K562 (cell line): ENCODE measurements around the gene CELA1. TPM values are rescaled to one million over a fixed set of nuclear protein-coding genes. Genes with fewer than 3 reads are reported as not detected.

Experiments
- ATF2 ChIP-seq: sonication (generic); formaldehyde crosslinking; IDR thresholded peaks from 2 replicates; pipeline ENCODE4 v1.8.1; 2022; ENCODE audit warnings: missing genetic modification reagents
- FOXM1 ChIP-seq, 2 experiments: fragments of 450-650 bp in 1 of 2; sonication (generic) in 1 of 2; formaldehyde crosslinking in 1 of 2; IDR thresholded peaks; 2 replicates each; pipeline versions ENCODE4 v1.6.1 to v1.9.0; 2017 to 2022; ENCODE audit warnings: low read depth in 2 of 2, mild to moderate bottlenecking in 2 of 2, missing genetic modification reagents in 1 of 2, moderate library complexity in 1 of 2
- GATA2 ChIP-seq: sonication (generic); formaldehyde crosslinking; IDR thresholded peaks from 2 replicates; pipeline ENCODE4 v1.4.0; 2020; ENCODE audit warnings: mild to moderate bottlenecking, missing genetic modification reagents
- GTF3C2 ChIP-seq: IDR thresholded peaks from 3 replicates; pipeline ENCODE4 v1.6.1; 2011; ENCODE audit warnings: borderline replicate concordance, mild to moderate bottlenecking, moderate library complexity; ENCODE audit not compliant: insufficient read length; ENCODE audit errors: extremely low read depth
- HDAC1 ChIP-seq, 2 experiments: fragments of 450-650 bp; IDR thresholded peaks; 2 replicates each; pipeline ENCODE4 v1.6.1; 2016 to 2017; ENCODE audit warnings: inconsistent platforms in 1 of 2, mild to moderate bottlenecking in 1 of 2, moderate library complexity in 1 of 2
- JUN ChIP-seq, 2 experiments: sonication (generic) in 1 of 2; formaldehyde crosslinking in 1 of 2; IDR thresholded peaks; 2 replicates each; pipeline versions ENCODE4 v1.6.1 to v1.8.0; 2012 to 2022; ENCODE audit warnings: borderline replicate concordance in 2 of 2, mild to moderate bottlenecking in 2 of 2, improper control_type of control experiment in 1 of 2, low read depth in 1 of 2, low read length in 1 of 2, missing genetic modification reagents in 1 of 2
- KDM1A ChIP-seq, 2 experiments: fragments of 450-650 bp; IDR thresholded peaks; 2 replicates each; pipeline ENCODE4 v1.6.1; 2016; ENCODE audit warnings: mild to moderate bottlenecking in 2 of 2
- MAFG ChIP-seq: fragments of 450-650 bp; conservative IDR thresholded peaks from 2 replicates; pipeline ENCODE4 v1.6.1; 2016; ENCODE audit warnings: missing genetic modification characterization, missing compliant biosample characterization
- MCM3 ChIP-seq: fragments of 450-650 bp; IDR thresholded peaks from 2 replicates; pipeline ENCODE4 v1.6.1; 2016
- MYBL2 ChIP-seq, 2 experiments: fragments of 450-650 bp in 1 of 2; sonication (generic) in 1 of 2; formaldehyde crosslinking in 1 of 2; IDR thresholded peaks; 2 replicates each; pipeline versions ENCODE4 v1.6.1 to v1.8.1; 2017 to 2022; ENCODE audit warnings: borderline replicate concordance in 1 of 2, inconsistent platforms in 1 of 2, low read depth in 1 of 2, mild to moderate bottlenecking in 1 of 2, missing genetic modification reagents in 1 of 2, moderate library complexity in 1 of 2
- MYNN ChIP-seq, 2 experiments: sonication (generic); formaldehyde crosslinking in 1 of 2; IDR thresholded peaks; 2 replicates each; pipeline versions ENCODE4 v1.5.0 to v1.6.1; 2016 to 2020; ENCODE audit warnings: antibody characterized with exemption in 1 of 2, missing genetic modification reagents in 1 of 2
- NFRKB ChIP-seq: fragments of 450-650 bp; IDR thresholded peaks from 2 replicates; pipeline ENCODE4 v1.6.1; 2016; ENCODE audit warnings: low read depth
- PKNOX1 ChIP-seq: fragments of 450-650 bp; IDR thresholded peaks from 2 replicates; pipeline ENCODE4 v1.6.1; 2016
- PTBP1 ChIP-seq: fragments of 200-400 bp; formaldehyde crosslinking; IDR thresholded peaks from 2 replicates; pipeline ENCODE4 v1.6.1; 2017; ENCODE audit warnings: low read depth, low read length
- SIX5 ChIP-seq, 2 experiments: IDR thresholded peaks; 2 replicates each; pipeline ENCODE4 v1.6.1; 2011; ENCODE audit warnings: low read length in 2 of 2, borderline replicate concordance in 1 of 2, low read depth in 1 of 2, mild to moderate bottlenecking in 1 of 2, moderate library complexity in 1 of 2; ENCODE audit not compliant: insufficient read depth in 1 of 2
- TAL1 ChIP-seq: fragments of 450-650 bp; IDR thresholded peaks from 2 replicates; pipeline ENCODE4 v1.6.1; 2016; ENCODE audit warnings: mild to moderate bottlenecking
- XRCC3 ChIP-seq: fragments of 450-650 bp; IDR thresholded peaks from 2 replicates; pipeline ENCODE4 v1.6.1; 2017; ENCODE audit warnings: mild to moderate bottlenecking, moderate library complexity
- XRCC4 ChIP-seq: IDR thresholded peaks from one replicate; pipeline ENCODE4 v1.6.1; 2011; ENCODE audit not compliant: insufficient read depth, insufficient read length; ENCODE audit errors: extremely low read depth
- ZBTB49 ChIP-seq: sonication (generic); formaldehyde crosslinking; IDR thresholded peaks from 2 replicates; pipeline ENCODE4 v1.8.0; 2022; ENCODE audit warnings: missing genetic modification reagents, mild to moderate bottlenecking, borderline replicate concordance
- polyA plus RNA-seq, 8 experiments: library from polyadenylated mRNA; depleted of rRNA in 4 of 8; stranded (reverse) in 5 of 8; unstranded in 3 of 8; fragments of >200 nt; fragmentation: Nextera tagmentation in 2 of 8; fragmentation: Illumina TruSeq in 1 of 8; extraction: Ambion mirVana in 2 of 8; extraction: Trizol in 1 of 8; gene quantifications; 2 replicates each; pipeline versions ENCODE4 v1.2.1 to v1.2.3, GENCODE V29; 2011 to 2014; ENCODE audit warnings: inconsistent platforms in 1 of 8, missing spikeins in 1 of 8
- total RNA-seq, 7 experiments: library from RNA; depleted of rRNA in 6 of 7; stranded (reverse); fragments of >200 nt in 6 of 7; fragmentation: Illumina TruSeq in 2 of 7; extraction: Trizol in 2 of 7; gene quantifications; 2 replicates each; pipeline versions ENCODE4 v1.2.1 to v1.2.3, GENCODE V29; 2011 to 2021; ENCODE audit warnings: low replicate concordance in 1 of 7

The CELA1 gene
- total and polyA plus RNA-seq, 9 of the 15 experiments (the other 6 are each of a cell fraction or from before 2014, with no cell fraction given): 0.06 to 0.27 (median 0.22) TPM; not detected in 6

- no peak for TF ChIP-seq ZBTB49 (CRISPR knock-in tag)
- TF ChIP-seq XRCC3: no peak
- TF ChIP-seq TAL1: peak; percentile 79
- TF ChIP-seq FOXM1 (IDR thresholded peaks at IDR 0.05; ENCODE audit: low read depth): no peak
- TF ChIP-seq FOXM1 (CRISPR knock-in tag; IDR thresholded peaks at IDR 0.05; ENCODE audit: low read depth): no peak
- no peak for TF ChIP-seq MCM3
- TF ChIP-seq PKNOX1: no peak
- TF ChIP-seq GTF3C2: no peak
- TF ChIP-seq ATF2 (CRISPR knock-in tag): no peak
- no peak for TF ChIP-seq NFRKB
- TF ChIP-seq SIX5 (IDR thresholded peaks at IDR 0.05; ENCODE audit: borderline replicate concordance in 1 of 2, insufficient read depth in 1 of 2, low read depth in 1 of 2, low read length in 2 of 2): no peak
- 0 out of 2 replicates have a peak, but pooled peaks have one; percentile 26 for TF ChIP-seq MYNN (IDR thresholded peaks at IDR 0.05)
- no peak for TF ChIP-seq MYNN (CRISPR knock-in tag; IDR thresholded peaks at IDR 0.05)
- TF ChIP-seq KDM1A (IDR thresholded peaks at IDR 0.05): peak; percentile 96 to 97
- TF ChIP-seq MAFG (tag): no peak
- TF ChIP-seq MYBL2 (IDR thresholded peaks at IDR 0.05; ENCODE audit: low read depth): no peak
- TF ChIP-seq MYBL2 (CRISPR knock-in tag; IDR thresholded peaks at IDR 0.05; ENCODE audit: borderline replicate concordance): no peak
- no peak for TF ChIP-seq XRCC4
- TF ChIP-seq JUN (IDR thresholded peaks at IDR 0.05; ENCODE audit: borderline replicate concordance, low read depth, low read length): no peak
- no peak for TF ChIP-seq JUN (CRISPR knock-in tag; IDR thresholded peaks at IDR 0.05; ENCODE audit: borderline replicate concordance)
- TF ChIP-seq GATA2 (CRISPR knock-in tag): peak; percentile 53; the same call in 1 of the 2 replicates
- TF ChIP-seq HDAC1 (IDR thresholded peaks at IDR 0.05): peak in 1 of 2 experiments; percentile 92; a peak in 2 of 4 replicates
- TF ChIP-seq PTBP1: no peak
These were observed 16.4 kb upstream of the CELA1 start (continued) for GRCh38 chr12:51362747-51363342.
